Measurements from ENCODE around the gene NDUFB10.
A peak's percentile ranks its signal among the peaks of the same experiment; 100 is the strongest.

Gene NDUFB10

DNA sequence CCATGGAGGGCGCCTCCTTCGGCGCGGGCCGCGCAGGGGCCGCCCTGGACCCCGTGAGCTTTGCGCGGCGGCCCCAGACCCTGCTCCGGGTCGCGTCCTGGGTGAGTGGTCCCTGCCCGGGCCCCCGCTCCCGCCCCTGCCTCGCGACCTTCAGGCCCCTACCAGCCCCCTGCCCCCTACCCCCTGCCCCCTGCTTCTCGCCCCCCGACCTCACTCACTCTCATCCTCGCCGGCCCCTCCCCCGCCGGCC, 30.7 kb downstream of the NDUFB10 start:
- DNase-seq (ENCODE audit: low spot score), result no peak
- TF ChIP-seq, protein P1, sequence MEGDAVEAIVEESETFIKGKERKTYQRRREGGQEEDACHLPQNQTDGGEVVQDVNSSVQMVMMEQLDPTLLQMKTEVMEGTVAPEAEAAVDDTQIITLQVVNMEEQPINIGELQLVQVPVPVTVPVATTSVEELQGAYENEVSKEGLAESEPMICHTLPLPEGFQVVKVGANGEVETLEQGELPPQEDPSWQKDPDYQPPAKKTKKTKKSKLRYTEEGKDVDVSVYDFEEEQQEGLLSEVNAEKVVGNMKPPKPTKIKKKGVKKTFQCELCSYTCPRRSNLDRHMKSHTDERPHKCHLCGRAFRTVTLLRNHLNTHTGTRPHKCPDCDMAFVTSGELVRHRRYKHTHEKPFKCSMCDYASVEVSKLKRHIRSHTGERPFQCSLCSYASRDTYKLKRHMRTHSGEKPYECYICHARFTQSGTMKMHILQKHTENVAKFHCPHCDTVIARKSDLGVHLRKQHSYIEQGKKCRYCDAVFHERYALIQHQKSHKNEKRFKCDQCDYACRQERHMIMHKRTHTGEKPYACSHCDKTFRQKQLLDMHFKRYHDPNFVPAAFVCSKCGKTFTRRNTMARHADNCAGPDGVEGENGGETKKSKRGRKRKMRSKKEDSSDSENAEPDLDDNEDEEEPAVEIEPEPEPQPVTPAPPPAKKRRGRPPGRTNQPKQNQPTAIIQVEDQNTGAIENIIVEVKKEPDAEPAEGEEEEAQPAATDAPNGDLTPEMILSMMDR (IDR thresholded peaks at IDR 0.05; ENCODE audit: extremely low read depth, missing control alignments), result no peak

DNA sequence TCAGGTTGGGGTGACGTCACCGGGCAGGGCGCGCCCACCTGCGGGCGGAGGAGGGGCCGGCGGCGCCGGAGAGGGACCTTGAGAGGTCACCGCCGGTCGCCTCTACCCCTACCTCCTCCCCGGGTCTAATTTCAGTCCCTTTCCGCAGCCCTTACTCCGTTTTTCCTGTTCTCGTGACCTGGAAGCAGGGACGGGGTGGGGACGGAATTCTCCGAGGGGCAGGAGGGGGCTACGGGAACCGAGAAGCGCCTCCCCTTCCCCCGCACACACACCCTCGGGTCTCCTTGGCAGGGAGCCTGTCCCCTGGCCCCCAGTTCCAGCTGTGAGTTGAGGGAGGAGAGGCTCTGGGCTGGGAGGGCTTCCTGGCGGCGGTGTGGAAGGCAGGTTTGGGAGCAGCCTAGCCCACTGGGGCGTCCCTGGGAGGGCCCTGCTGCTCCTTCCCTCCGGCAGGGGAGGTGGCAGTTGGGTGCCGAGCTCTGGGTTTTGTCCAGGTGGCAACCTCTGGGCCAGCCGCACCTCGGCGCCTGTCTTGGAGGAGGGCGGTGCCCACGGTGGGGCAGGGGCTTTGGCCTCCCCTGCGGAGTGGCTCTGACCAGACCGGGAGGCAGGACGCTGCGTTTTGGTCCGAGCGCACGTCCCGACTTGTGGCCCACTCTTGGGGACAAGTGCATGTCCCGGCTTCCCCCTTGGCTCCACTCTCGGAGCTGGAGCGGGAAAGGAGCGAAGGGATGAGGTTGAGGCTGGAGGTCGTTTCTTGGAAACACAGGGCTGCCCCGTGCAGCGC, 31.2 kb downstream of the NDUFB10 start:
- peak; percentile 72 for DNase-seq (ENCODE audit: low spot score)
- TF ChIP-seq, protein P1 (IDR thresholded peaks at IDR 0.05; ENCODE audit: extremely low read depth, missing control alignments), result no peak

DNA sequence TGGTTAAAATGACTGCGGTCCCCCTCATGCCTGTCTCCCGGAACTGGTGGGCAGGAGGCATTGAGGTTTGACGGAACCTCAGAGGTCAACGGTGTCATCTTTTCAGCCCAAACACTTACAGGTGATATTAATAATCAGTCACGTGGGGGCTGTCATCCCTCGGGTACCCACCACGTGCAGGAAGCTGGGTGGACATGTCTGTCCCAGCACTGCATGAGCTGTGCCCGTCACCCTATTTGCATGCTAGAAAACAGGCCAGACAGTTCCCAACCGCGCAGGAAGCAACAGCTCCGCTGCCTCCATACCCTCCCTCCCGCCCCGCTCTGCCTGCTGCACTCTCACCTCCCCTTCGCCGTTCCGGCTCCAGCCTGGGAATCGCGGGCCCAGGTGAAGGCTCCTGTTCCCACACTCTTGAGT, 31.8 kb downstream of the NDUFB10 start:
- TF ChIP-seq, protein P1 (IDR thresholded peaks at IDR 0.05; ENCODE audit: extremely low read depth, missing control alignments), result no peak
- DNase-seq (ENCODE audit: low spot score), result peak; percentile 74

DNA sequence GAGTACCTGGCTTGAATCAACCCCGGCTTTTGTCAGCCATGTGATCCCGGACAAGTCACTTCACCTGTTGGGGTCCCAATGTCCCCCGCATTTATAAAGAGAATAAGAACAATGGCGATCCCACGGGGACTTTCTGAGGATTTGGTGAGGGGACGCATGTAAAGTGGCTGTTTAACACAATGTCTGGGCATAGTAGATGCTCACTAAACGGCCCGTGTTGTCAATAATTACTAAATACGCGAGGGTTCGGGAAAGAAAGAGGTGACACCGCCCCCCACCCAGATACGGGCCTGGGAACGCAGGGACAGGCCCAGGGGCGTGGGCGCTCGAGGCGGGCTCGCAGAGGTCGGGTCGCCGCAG, 32.2 kb downstream of the NDUFB10 start:
- TF ChIP-seq, protein P1 (IDR thresholded peaks at IDR 0.05; ENCODE audit: extremely low read depth, missing control alignments), result no peak
- DNase-seq (ENCODE audit: low spot score), result no peak

DNA sequence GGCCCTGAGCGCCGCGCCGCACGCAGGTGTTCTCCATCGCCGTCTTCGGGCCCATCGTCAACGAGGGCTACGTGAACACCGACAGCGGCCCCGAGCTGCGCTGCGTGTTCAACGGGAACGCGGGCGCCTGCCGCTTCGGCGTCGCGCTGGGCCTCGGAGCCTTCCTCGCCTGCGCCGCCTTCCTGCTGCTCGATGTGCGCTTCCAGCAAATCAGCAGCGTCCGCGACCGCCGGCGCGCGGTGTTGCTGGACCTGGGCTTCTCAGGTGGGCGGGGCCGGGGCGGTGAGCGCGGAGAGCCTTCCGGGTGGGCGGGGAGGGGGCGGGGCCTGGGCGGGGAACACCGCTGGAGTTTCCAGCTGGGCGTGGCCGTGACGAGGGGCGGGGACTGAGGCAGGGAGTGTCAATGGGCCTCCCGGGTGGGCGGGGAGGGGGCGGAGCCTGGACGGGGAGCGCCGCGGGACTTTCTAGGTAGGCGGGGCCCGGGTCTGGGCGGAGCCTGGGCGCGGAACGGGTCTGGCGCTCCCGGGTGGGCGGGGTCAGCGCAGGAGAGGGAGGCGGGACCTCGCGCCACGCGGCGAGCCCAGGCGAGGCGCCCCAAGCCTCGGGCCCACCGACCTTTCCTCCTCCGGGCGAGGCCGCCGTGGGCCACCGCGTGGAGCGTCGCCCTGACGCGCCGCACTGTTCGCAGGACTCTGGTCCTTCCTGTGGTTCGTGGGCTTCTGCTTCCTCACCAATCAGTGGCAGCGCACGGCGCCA, 32.8 kb downstream of the NDUFB10 start:
- TF ChIP-seq, protein P1 (IDR thresholded peaks at IDR 0.05; ENCODE audit: extremely low read depth, missing control alignments), result no peak
- DNase-seq (ENCODE audit: low spot score), result peak; percentile 100

DNA sequence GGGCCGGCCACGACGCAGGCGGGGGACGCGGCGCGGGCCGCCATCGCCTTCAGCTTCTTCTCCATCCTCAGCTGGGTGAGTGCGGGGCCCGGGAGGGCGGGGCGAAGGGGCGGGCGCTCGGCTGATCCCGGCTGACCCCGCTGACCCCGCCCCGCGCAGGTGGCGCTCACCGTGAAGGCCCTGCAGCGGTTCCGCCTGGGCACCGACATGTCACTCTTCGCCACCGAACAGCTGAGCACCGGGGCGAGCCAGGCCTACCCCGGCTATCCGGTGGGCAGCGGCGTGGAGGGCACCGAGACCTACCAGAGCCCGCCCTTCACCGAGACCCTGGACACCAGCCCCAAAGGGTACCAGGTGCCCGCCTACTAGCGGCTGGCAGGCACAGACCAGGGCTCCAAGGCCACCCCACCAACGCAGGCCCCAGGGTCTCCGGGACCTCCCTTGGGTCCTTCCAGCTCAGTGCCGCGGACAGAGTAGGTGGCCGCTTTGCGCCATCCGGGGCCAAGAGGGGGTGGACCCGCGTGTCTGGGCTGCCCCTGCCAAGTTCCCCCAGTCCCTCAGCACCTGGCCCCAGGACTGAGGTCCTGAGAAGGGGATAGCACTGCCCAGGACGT, 33.5 kb downstream of the NDUFB10 start:
- no peak for DNase-seq (ENCODE audit: low spot score)

More for the DNA sequence above, 33.5 kb downstream of the NDUFB10 start:
- TF ChIP-seq, protein P1 (IDR thresholded peaks at IDR 0.05; ENCODE audit: extremely low read depth, missing control alignments), result no peak
